Stimulated activated CD4-positive, alpha-beta T cell treated with anti-CD3 and anti-CD28 coated beads, TNF-alpha, amount 100 ng/mL, for 48 hours (primary cell): ENCODE results near the gene FTCDNL1.

Experiments
- DNase-seq, 3 donors: peaks; one replicate each; pipeline ENCODE4 v3.0.0-alpha.2; 2020; ENCODE audit warnings: low read depth in 3 of 3

FTCDNL1 gene

DNA sequence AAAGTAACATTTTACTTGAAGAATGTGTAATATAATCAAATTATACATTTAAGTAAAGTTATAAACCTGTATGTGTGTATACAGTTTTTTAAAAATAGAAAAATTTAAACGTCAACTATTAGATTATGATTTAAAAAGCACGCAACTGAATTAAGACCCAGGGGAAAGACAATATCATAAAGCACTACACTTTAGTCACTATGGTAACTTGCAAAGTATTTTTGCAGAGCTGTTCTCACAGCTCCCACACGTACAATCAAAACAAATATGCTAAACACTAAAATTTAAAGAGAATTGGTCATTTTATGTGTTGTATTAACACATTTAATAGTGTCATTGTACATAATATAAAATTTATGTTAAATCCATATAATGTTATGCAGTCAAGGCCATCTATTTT lies 59.7 kb downstream of the FTCDNL1 start:
- DNase-seq: no peak

DNA sequence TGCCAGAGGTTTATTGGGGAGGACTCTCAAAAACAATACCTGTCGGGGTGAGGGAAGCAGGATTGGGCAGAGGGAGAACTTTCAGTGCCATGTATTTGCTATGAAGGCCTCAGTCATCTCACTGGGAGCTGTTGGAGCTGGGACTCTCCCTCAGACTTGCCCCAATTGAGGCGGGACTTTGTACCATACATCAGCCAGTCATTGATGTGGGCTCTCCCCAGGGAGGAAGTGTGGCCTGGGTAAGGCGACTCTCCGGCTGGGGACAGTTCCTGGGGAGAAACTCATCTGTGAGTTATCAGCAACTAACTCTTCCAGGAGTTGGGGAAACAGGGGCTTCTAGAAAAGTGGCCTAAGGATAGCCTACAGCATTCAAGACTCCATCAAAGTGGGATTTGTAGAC lies 66.5 kb downstream of the FTCDNL1 start:
- no peak for DNase-seq

DNA sequence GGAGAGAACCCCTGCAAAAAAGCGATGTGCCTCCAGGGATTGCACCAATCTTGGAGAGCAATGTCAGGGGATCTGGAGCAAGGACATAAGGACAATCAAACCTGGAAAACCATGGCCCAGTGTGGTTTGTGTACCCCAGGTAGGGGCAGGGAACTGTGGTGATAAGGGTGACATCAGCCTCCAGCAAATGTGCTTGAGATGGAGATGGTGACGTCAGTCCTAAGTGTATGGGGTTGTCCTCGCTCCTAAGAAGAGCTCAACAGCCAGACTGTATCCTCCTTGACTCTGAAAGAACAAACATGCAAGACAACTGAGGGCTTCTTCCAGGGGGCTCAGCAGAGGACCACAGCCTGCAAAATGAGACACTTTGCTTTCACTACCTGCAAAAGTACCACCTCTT lies 71.4 kb downstream of the FTCDNL1 start:
- no peak for DNase-seq

DNA sequence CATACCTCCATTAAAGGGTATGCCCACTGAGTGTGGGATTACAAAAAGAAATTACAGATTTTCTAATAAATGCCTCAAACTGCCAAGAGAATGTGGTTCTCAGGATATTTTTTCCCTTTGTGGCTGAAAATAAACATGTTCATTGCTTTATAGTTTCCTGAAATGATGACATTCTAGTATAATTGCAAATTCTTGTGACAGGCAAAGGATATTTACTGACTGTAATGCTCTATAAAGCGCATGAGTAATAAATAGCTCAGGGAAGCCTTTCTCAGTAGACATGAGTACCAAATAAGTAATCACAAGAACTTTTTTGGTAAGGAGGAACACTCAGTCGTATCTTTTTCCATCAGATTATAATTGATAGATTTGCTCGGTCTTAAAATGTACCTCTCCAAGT lies 72.3 kb downstream of the FTCDNL1 start:
- DNase-seq: no peak

DNA sequence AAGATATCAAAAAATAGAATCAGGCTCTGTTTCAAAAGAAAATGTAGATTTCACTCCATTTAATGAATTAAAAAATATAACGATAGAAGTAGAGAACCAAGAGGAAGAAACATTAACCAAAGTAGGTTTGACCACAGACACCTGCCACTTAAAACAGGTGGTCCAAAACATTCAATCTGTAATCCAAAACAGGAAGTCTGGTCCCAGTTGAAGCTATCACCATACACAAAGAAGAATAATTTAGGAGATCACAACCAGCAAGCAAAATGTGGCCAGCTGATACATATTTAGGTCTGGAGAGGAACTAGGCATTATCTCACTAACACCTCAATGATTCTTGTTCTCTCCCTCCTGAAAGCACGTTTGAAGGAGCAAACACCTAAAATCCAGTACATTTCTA lies 73.1 kb downstream of the FTCDNL1 start:
- DNase-seq: no peak

DNA sequence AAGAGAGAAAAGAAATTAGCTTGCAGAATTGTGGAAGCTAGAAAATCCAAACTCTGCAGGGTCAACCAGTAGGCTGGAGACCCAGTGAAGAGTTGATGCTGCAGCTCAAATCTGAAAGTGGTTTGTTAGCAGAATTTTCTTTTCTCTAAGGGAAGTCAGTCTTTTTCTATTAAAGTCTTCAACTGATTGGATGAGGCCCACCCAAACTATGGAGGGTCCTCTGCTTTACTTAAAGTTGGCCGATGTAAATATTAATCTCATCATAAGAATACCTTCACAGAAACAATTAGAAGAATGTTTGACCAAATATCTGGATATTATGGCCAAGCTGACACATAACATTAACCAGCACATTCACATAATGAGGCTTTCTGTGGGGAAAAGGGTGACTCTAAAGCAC lies 73.7 kb downstream of the FTCDNL1 start:
- DNase-seq: no peak

DNA sequence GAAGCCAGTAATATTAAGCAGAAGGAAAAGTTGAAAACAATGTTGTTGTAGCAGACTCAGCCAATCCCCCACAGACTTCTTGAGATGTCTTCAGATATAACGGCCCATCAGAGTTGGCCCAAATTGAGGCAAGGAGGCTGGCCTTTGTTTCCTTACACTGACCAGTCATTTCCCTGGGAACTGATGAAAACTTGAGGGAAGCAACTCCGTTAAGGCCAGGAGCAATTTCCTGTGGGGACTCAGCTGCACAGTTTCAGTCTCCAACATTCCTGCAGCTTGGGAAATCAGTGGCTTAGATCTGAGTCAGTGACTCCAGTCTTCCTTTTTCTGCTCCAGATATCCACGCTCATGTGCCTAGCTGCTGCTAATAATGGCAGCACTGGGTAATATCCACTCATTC lies 75.7 kb downstream of the FTCDNL1 start:
- DNase-seq: no peak

DNA sequence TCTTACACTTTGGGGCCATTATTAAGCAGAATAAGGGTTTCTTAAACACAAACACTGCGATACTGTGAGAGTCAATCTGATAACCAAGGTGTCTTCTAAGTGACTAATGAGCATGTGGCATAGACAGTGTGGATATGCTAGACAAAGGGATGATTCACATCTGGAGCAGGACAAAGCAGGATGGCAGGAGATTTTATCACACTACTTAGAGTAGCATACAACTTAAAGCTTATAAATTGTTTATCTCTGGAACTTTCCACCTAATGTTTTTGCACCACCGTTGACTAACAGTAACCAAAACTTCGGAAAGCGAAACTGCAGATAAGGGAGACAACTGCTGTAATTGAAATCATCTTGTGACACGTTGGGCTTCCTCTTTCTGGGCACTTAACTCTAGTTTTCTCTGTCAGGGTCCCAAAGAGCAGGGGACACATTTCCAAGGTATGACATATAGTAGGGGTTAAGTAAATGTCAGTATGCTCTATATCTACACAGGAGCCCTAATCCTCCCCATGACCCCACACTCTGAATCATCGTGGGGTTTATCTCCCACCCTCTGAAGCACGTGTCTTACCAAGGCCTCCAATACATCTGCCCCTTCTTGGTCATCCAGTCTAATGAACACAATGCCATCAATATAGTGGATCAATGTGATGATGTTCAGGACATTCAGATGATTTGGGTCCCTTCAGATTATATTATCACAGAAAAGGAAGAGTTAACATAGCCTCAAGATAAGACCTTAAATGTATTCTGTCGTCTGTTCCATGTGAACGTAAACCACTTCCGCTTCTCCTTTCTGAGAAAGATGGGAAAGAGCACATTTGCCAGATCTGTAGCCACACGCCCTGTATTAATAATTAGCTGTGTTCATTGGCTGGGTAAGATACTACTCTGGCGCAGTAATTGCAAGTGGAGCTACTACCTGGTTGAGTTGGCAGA lies 78.7 kb downstream of the FTCDNL1 start:
- no peak for DNase-seq

DNA sequence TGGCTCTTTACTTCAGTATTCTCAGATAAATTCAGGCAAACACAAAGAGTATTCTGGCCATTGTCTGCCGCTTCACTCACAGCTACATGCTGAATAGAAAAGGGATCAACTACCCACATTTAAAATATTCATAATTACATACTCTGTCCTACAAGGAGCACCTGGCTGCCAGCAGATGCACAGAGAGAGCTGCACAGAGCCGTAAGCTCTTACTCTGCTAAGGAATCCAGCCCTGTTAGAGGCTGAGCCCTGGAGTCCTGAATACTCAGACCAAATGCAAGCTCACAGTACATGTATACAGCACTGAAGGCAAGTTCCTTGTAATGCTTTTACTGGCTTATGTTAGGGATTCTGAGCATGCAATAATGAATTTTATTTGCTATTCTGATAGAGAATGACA lies 80.3 kb downstream of the FTCDNL1 start:
- no peak for DNase-seq

DNA sequence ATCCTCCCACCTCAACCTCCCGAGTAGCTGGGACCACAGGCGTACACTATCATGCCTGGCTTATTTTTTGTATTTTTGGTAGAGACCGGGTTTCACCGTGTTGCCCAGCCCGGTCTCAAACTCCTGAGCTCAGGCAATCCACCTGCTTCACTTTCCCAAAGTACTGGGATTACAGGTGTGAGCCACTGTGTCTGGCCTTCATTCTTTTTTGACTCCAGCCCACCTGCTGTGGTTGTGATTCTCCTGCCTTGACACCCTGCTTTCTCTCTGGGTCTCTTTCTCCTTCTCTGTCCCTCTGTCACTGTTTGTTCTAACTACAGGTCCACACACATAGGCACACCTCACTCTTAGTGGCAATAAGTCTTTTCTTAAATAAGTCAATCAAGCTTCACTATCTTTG lies 85.3 kb downstream of the FTCDNL1 start:
- DNase-seq: no peak

DNA sequence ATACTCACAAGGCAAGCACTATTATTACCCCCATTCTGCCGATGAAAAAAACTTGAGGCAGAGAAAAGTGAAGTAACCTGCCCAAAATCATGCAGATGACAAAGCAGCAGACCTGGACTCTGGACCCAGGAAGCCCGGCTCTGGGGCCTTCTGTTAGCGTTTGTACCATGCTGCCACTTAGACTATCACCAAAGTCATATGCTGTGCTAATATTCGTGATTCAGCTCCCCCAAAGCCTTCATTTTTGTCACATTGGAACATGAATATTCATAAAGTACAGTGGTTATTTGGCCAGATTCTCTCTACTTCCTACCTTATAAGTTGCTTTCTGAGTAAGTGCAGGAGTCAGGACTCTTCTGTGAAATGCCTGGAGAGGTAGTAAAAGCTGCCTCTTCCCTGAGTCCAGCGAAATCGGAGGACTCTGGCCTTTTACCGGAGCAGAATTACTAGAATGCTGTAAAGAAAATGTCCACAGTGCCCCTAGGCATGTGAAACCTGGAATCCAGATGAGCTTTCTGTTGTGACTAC lies 86.7 kb downstream of the FTCDNL1 start:
- DNase-seq: no peak

DNA sequence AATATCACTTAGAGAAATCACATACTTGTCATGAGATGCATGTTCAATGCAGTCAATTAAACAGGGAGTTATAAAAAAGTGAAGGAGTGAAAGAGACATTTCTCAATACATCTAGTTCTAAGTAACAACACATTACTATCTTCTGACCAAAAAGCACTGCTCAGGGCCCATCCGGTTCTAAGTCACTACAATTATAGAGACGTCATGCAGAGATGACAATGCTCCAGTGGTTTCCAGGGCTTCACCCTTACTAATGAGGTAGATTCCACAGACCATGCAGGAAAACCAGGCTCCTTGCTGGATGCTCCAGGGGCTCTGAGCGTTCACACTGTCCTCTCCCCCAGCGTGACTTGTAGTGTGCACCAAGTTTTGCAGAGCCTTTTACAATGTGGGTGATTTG lies 88.0 kb downstream of the FTCDNL1 start:
- no peak for DNase-seq

DNA sequence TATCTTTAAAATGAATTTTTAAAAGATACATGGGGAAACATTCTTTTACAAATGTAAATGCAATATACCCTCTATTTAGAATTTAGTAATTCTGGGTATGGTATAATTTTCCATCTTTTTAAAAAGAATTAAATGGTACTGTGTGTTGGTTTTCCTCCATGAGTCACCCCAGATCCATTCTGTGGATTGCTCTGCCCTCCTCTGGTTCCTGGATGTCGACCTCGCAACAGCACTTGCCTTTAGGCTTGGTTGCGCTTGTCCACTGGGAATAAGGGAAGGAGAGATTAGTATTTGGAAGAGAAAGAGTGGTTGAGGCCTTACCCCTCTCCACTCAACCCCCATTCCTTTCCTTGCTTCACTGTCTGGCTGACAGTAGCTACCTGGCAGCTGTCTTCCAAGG lies 90.4 kb downstream of the FTCDNL1 start:
- no peak for DNase-seq

DNA sequence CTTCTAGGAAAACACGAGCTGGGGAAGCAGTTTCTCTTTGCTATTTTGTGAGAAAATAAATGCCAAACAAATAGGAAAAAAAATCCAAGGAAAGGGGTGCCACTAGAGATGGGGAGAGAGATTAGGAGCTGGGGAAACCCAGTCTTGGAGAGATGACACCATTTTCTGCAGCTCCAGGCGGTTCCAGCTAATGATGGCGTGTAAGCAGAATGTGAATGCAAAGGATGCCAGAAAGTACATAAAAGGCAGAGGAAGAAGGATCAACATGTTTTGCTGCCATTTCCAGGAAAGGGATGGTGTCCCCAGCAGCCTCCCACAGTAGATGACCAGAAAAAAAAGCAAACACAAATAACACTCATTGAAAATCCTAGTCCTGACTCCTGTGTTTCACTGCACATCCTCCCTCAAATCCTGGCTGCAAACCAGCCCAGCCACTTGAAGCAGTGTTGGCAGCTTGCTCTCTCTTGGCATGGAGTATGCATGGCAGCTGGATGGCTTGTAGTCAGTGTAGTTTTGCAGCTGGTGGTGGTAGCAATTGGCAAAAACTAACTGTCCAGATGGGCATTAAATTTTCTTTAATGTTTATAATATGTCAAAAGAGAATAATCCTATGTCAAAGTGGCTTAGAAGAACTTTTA lies 93.6 kb downstream of the FTCDNL1 start:
- no peak for DNase-seq

DNA sequence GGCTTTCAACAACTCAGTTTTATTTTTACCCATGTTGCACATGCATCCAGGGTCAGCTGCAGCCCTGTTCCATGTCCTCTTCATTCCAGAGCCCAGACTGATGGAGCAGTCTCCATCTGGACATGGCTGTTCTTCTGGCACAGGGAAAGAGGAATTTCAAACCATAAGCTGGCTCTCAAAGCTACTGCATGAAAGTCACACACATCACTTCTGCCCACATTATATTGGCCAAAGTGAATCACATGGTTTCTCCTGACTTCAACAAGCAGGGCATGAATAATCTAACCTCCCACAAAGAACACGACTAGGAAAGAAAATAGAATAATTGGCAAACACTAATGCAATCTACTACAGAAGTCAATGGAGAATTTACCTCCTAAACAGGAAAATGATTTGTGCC lies 94.2 kb downstream of the FTCDNL1 start:
- no peak for DNase-seq

DNA sequence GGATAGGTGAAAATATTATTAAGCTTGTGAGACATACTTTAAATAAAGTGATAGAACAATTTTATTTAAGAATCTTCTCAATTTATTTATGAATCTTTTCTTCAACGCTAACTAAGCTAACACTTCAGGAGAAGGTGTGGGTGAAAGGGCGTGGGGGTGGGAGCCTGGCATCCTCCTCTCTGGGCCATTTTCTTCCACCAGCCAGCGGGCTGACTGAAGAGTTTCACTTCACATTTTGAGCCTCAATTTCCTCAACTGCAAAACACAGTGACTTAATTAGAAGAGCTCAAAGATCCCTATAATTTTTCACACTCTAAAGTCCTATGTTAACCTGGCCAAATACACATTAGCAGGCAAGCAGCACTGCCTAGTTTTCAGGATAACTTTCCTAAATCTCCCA lies 94.8 kb downstream of the FTCDNL1 start:
- DNase-seq: no peak

DNA sequence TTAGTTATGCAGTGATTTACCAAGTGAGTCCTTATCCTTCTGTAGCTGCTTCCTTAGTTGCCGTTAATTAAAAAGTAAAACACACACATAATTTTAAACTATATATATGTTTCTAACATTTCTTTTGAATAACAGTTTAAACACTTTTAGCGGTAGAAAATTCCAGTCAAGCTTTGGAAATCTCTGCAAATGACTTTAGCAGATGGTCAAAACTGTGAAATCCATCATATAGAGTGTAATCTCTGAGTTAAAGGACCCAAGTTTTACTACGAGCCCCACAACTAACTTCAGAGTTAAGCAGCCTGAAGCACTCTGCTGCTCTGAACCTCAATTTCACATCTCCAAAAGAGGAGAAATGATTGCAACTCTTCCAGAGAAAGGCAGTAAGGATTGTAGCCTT lies 96.2 kb downstream of the FTCDNL1 start:
- DNase-seq: no peak

DNA sequence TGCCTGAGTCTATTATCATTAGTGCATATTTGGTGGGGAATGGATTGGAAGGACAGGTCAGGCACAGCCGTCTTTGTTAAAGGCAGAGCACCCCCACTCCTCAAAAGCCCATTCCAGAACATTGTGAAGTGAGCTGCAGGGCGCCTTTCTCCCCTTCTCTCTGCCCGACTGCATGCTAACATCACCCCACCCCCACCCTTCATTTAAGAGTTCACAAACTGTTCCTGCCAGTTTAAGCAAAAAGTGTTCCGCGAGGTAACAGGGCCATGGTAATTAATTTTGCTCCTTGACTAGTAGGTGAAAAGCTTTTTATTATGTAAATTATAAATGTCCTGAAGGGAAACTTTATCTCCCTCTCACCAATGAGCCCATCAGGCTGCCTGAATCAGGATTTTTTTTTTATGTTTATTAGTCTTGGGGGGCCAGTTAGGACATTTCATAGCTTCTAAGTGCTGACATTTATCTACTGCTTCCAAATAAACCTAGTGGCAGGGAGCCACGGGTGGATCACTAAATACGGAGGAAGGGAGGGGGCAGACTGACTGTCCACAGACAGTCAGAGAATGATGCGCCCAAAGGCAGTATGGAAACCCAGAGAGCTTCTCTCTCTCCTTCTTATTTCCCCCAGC lies 99.4 kb downstream of the FTCDNL1 start:
- DNase-seq: no peak

DNA sequence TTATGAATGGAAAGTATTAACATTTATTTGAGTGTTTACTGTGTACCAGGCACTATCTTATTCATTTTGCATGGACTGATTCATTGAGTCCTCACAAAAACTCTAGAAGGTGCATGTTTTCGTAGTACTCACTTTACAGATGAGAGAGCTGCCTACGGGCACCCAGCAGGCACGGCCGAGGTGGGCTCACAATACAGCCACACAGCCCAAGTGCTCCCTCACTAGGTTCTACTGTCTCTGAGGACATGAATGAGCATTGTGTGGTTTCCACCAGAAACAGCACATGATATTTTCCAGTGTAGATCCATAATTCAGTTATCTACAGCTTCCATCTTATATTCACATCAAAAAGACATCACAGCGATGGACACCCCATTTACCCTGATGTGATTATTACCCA lies 101.4 kb downstream of the FTCDNL1 start:
- DNase-seq: no peak

DNA sequence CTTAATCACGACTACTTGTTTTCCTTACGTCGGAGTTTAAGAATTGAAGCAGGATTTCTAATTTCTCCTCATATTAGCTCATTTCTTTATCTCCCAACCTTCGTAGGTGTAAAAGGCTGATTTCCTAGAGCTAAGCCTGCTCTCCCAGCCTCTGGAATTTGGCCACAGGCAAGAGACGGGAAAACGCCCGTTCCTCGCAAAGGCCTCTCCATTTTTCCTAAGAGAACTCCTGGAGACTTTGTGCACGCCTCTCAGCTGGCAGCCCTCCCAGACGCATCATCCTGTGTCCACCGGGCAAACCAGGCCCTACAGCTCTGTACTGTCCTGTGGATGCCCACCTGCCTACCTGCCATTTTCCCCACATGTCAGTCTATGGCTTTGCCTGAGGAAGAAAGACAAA lies 106.3 kb downstream of the FTCDNL1 start:
- no peak for DNase-seq

DNA sequence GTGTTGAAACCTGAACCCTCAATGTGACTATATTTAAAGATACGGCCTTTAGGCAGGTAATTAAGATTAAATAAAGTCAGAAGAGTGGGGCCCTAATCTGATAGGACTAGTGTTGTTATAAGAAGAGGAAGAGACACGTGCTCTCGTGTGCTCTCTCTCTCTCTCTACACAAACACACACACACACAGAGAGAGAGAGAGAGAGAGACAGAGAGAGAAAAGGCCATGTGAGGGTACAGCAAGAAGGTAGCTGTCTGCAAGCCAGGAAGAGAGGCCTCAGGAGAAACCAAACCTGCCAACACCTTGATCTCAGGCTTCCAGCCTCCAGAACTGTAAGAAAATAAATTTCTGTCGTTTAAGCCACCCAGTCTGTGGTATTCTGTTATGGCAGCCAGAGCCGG lies 106.7 kb downstream of the FTCDNL1 start:
- no peak for DNase-seq

DNA sequence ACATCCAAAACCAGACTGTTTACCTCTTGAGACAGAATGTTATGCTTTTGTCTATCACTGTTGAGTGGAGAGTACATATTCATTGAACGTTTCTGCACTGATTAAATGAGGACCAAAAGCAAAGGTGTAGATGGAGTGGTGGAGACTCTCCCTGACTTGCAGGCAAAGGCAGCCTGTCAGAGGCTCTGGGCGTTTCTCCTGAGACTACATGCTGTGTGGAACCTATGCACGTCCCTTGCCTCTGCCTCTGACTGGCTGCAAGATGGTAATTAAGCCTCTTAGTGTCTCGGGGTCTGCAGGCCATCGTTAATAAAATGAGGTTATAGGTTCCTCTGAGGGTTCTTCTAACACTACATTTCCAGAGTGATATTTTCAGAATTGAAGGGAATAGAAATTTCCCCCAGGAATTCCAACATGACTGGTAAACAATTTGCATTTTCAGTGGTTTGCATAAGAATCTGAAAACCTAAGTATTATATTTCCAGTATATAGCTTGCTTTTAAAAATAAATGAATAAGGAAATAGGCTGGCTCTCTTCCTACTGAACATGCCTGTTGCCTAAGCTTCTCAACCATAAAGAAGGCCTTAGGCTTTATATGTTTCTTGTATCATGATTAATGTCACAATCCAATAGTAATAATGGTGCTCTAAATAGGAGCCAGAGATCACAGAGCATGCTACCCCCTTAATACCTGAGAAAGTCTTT lies 107.4 kb downstream of the FTCDNL1 start:
- no peak for DNase-seq
